H9 (cell line): ENCODE results near the gene HOXD8. TPM values are rescaled to one million over a fixed set of nuclear protein-coding genes. Genes with fewer than 3 reads are reported as not detected.

Experiments
- DNase-seq: peaks from one replicate; pipeline ENCODE4 v3.0.0-alpha.2; 2017
- H2AFZ ChIP-seq: one replicate; pipeline ENCODE4 v1.6.1; 2013; ENCODE audit warnings: mild to moderate bottlenecking, low read length, control low read depth, moderate library complexity
- H2AK5ac ChIP-seq: 2 replicates; pipeline ENCODE4 v1.6.1; 2013; ENCODE audit warnings: low read length, control low read depth, mixed read lengths; ENCODE audit not compliant: insufficient read length
- H2BK120ac ChIP-seq: one replicate; pipeline ENCODE4 v1.6.1; 2013; ENCODE audit warnings: low read depth, mild to moderate bottlenecking, low read length, control low read depth, inconsistent platforms; ENCODE audit not compliant: poor library complexity, severe bottlenecking
- H2BK12ac ChIP-seq: 2 replicates; pipeline ENCODE4 v1.6.1; 2013; ENCODE audit warnings: low read length, control low read depth, mixed read lengths, low read depth; ENCODE audit not compliant: insufficient read length
- H2BK15ac ChIP-seq: 2 replicates; pipeline ENCODE4 v1.6.1; 2013; ENCODE audit warnings: low read depth, low read length, control low read depth
- H2BK20ac ChIP-seq: one replicate; pipeline ENCODE4 v1.6.1; 2013; ENCODE audit warnings: low read depth, mild to moderate bottlenecking, low read length, control low read depth, inconsistent platforms; ENCODE audit not compliant: poor library complexity, severe bottlenecking
- H2BK5ac ChIP-seq: 2 replicates; pipeline ENCODE4 v1.6.1; 2013; ENCODE audit warnings: low read length, control low read depth, mixed read lengths; ENCODE audit not compliant: insufficient read length
- H3K14ac ChIP-seq: 2 replicates; pipeline ENCODE4 v1.6.1; 2013; ENCODE audit warnings: low read length, control low read depth; ENCODE audit not compliant: insufficient read depth
- H3K18ac ChIP-seq: 2 replicates; pipeline ENCODE4 v1.6.1; 2013; ENCODE audit warnings: low read depth, mild to moderate bottlenecking, mixed read lengths, low read length, control low read depth; ENCODE audit not compliant: insufficient read length
- H3K23ac ChIP-seq: 2 replicates; pipeline ENCODE4 v1.6.1; 2013; ENCODE audit warnings: low read length, control low read depth, mixed read lengths, low read depth; ENCODE audit not compliant: insufficient read length
- H3K23me2 ChIP-seq: 2 replicates; pipeline ENCODE4 v1.6.1; 2013; ENCODE audit warnings: low read depth, mild to moderate bottlenecking, mixed read lengths, low read length, control low read depth; ENCODE audit not compliant: insufficient read length, poor library complexity, severe bottlenecking
- H3K27ac ChIP-seq: 2 replicates; pipeline ENCODE4 v1.5.1; 2013; ENCODE audit warnings: low read length, control low read depth, mixed read lengths, low read depth; ENCODE audit not compliant: insufficient read length
- H3K27me3 ChIP-seq: 2 replicates; pipeline ENCODE4 v1.6.1; 2013; ENCODE audit warnings: low read length, control low read depth, inconsistent platforms; ENCODE audit not compliant: insufficient read depth
- H3K4ac ChIP-seq: 2 replicates; pipeline ENCODE4 v1.6.1; 2013; ENCODE audit warnings: low read depth, mild to moderate bottlenecking, control low read depth, inconsistent platforms, low read length, moderate library complexity
- H3K4me1 ChIP-seq: 2 replicates; pipeline ENCODE4 v1.6.1; 2013; ENCODE audit warnings: low read length, control low read depth, inconsistent platforms; ENCODE audit not compliant: insufficient read depth
- H3K4me2 ChIP-seq: 2 replicates; pipeline ENCODE4 v1.6.1; 2013; ENCODE audit warnings: low read length, control low read depth, mixed read lengths; ENCODE audit not compliant: insufficient read length, insufficient read depth
- H3K56ac ChIP-seq: 2 replicates; pipeline ENCODE4 v1.6.1; 2013; ENCODE audit warnings: low read depth, mild to moderate bottlenecking, mixed read lengths, low read length, control low read depth; ENCODE audit not compliant: insufficient read length
- H3K79me1 ChIP-seq: 2 replicates; pipeline ENCODE4 v1.6.1; 2013; ENCODE audit warnings: low read depth, mild to moderate bottlenecking, moderate library complexity, low read length, control low read depth, inconsistent platforms; ENCODE audit not compliant: insufficient read depth, poor library complexity, severe bottlenecking
- H3K79me2 ChIP-seq: 2 replicates; pipeline ENCODE4 v1.6.1; 2013; ENCODE audit warnings: low read length, control low read depth, inconsistent platforms; ENCODE audit not compliant: insufficient read depth
- H3K9ac ChIP-seq: 2 replicates; pipeline ENCODE4 v1.6.1; 2013; ENCODE audit warnings: low read length, control low read depth, mixed read lengths; ENCODE audit not compliant: insufficient read length; ENCODE audit errors: extremely low read depth
- H3K9me3 ChIP-seq: one replicate; pipeline ENCODE4 v1.6.1; 2013; ENCODE audit warnings: low read depth, low read length, inconsistent platforms; ENCODE audit not compliant: control insufficient read depth
- H3T11ph ChIP-seq: one replicate; pipeline ENCODE4 v1.6.1; 2013; ENCODE audit warnings: mild to moderate bottlenecking, low read length, control low read depth, inconsistent platforms
- H4K20me1 ChIP-seq: one replicate; pipeline ENCODE4 v1.6.1; 2013; ENCODE audit not compliant: control insufficient read depth, insufficient read length, insufficient read depth
- H4K5ac ChIP-seq: 2 replicates; pipeline ENCODE4 v1.6.1; 2013; ENCODE audit warnings: low read depth, mild to moderate bottlenecking, mixed read lengths, low read length, control low read depth; ENCODE audit not compliant: insufficient read length
- H4K8ac ChIP-seq: replicated peaks from 2 replicates; pipeline ENCODE4 v1.6.1; 2013; ENCODE audit warnings: low read length, control low read depth, mixed read lengths, low read depth; ENCODE audit not compliant: insufficient read length
- H4K91ac ChIP-seq: 2 replicates; pipeline ENCODE4 v1.6.1; 2013; ENCODE audit warnings: low read depth, mild to moderate bottlenecking, moderate library complexity, mixed read lengths, low read length, control low read depth; ENCODE audit not compliant: insufficient read length
- H3K27ac Mint-ChIP-seq, 3 experiments: 2 replicates in 2 of 3; 3 replicates in 1 of 3; pipeline ENCODE4 v1.8.0; 2020 to 2021; ENCODE audit warnings: mixed read lengths in 3 of 3, mild to moderate bottlenecking in 1 of 3, moderate library complexity in 1 of 3
- H3K27me3 Mint-ChIP-seq: 2 replicates; pipeline ENCODE4 v1.8.0; 2021; ENCODE audit warnings: low read depth, mild to moderate bottlenecking, moderate library complexity, mixed read lengths
- H3K36me3 Mint-ChIP-seq, 3 experiments: 2 replicates in 2 of 3; 3 replicates in 1 of 3; pipeline ENCODE4 v1.8.0; 2020 to 2021; ENCODE audit warnings: low read depth in 3 of 3, mixed read lengths in 3 of 3; ENCODE audit not compliant: insufficient read depth in 1 of 3
- H3K4me1 Mint-ChIP-seq, 2 experiments: 2 replicates each; pipeline ENCODE4 v1.8.0; 2020; ENCODE audit warnings: mixed read lengths in 2 of 2
- H3K4me3 Mint-ChIP-seq, 2 experiments: 2 replicates in 1 of 2; 3 replicates in 1 of 2; pipeline ENCODE4 v1.8.0; 2020 to 2021; ENCODE audit warnings: mild to moderate bottlenecking in 2 of 2, mixed read lengths in 2 of 2, moderate library complexity in 1 of 2
- H3K9me3 Mint-ChIP-seq, 2 experiments: 2 replicates in 1 of 2; 3 replicates in 1 of 2; pipeline ENCODE4 v1.8.0; 2020; ENCODE audit warnings: mild to moderate bottlenecking in 2 of 2, mixed read lengths in 2 of 2, moderate library complexity in 1 of 2
- CTCF ChIP-seq: fragments of 200-600 bp; sonication (generic); conservative IDR thresholded peaks from 3 replicates; pipeline ENCODE4 v1.8.0; 2021; ENCODE audit warnings: antibody characterized with exemption, mild to moderate bottlenecking
- WGBS: extraction: QIAGEN DNeasy Blood & Tissue Kit; methylation state at CpG from one replicate; pipeline ENCODE4 v1.1.7; 2013; ENCODE audit warnings: missing lambda C conversion rate, low lambda C conversion rate, mixed read lengths; ENCODE audit not compliant: insufficient read length; ENCODE audit errors: extremely low coverage; 5-methylcytosine and 5-hydroxymethylcytosine counted together
- total RNA-seq: library from RNA; stranded (reverse); gene quantifications from 2 replicates; pipeline ENCODE4 v1.2.1, GENCODE V29; 2021

HOXD8 gene
- total RNA-seq, 1 experiment from 2014 or later: not detected

- Histone ChIP-seq H3K4me1 (no peaks in the 10 kb centered on the region), H2AK5ac (no peak overlapping the region)
Measured at GRCh38 chr2:176121190-176122051, 8.1 kb upstream of the HOXD8 start.

More at GRCh38 chr2:176121190-176122051, 8.1 kb upstream of the HOXD8 start:
- Histone ChIP-seq H2BK15ac (no peak overlapping the region), H3K4me2 (no peak overlapping the region), H3T11ph (no peak overlapping the region), H3K23me2 (peaks cover 2% of the 10 kb centered on the region), H3K23ac (no peak overlapping the region), H4K91ac (no peak overlapping the region), H3K27ac (no peak overlapping the region), H3K18ac (no peak overlapping the region), H3K14ac (no peak overlapping the region), H2BK120ac (no peak overlapping the region), H2AFZ (no peak overlapping the region), H2BK12ac (no peak overlapping the region), H3K4ac (no peak overlapping the region), H2BK20ac (no peak overlapping the region), H3K9me3 (no peaks in the 10 kb centered on the region), H4K20me1 (peaks cover 4% of the 10 kb centered on the region), H3K27me3 (peaks cover 97% of the 10 kb centered on the region), H4K5ac (no peak overlapping the region), H3K56ac (no peak overlapping the region), H4K8ac (no peak overlapping the region), H3K79me1 (no peaks in the 10 kb centered on the region), H3K79me2 (no peaks in the 10 kb centered on the region), H2BK5ac (no peak overlapping the region), H3K9ac (no peak overlapping the region)
- H3K4me3 Mint-ChIP-seq: no peak overlapping the region
- DNase-seq: peak; percentile 55
- H3K36me3 Mint-ChIP-seq: peaks cover 0 to 3% (median 0%) of the 10 kb centered on the region in 3 experiments; a peak in 3 of 7 replicates
- H3K9me3 Mint-ChIP-seq: peaks cover 9 to 20% of the 10 kb centered on the region in 2 experiments
- no peak overlapping the region for H3K27ac Mint-ChIP-seq
- WGBS: no CpG with 5 or more reads among the region's 53 CpGs
- peaks cover 99% of the 10 kb centered on the region for H3K27me3 Mint-ChIP-seq
- H3K4me1 Mint-ChIP-seq: peaks cover 0 to 10% of the 10 kb centered on the region in 2 experiments; a peak in 2 of 4 replicates
- TF ChIP-seq CTCF: no peak
